WTC11 (cell line): Measurements from ENCODE around the gene RSPRY1. TPM values are rescaled to one million over a fixed set of nuclear protein-coding genes. Genes with fewer than 3 reads are reported as not detected.

Experiments
- ATAC-seq: fragments of 200-7000 bp; cut with Tn5 transposase; 2 replicates; pipeline ENCODE4 v1.10.0; 2021; ENCODE audit warnings: mild to moderate bottlenecking, moderate library complexity
- CTCF ChIA-PET: fragments of 300-600 bp; sonication (Branson Sonifier 250); formaldehyde crosslinking; loops from one replicate; lab custom pipeline; 2021; ENCODE audit warnings: antibody characterized with exemption; lab: Charles Lee
- POLR2A ChIA-PET: fragments of 350-600 bp; sonication (Branson Sonifier 250); formaldehyde crosslinking; loops from one replicate; lab custom pipeline; 2021; ENCODE audit warnings: antibody characterized with exemption; lab: Charles Lee
- DNase-seq: peaks from one replicate; pipeline ENCODE4 v3.0.0; 2021; ENCODE audit warnings: low spot score
- H3K27ac Mint-ChIP-seq: 2 replicates; pipeline ENCODE4 v1.8.0; 2021; ENCODE audit warnings: mixed read lengths
- H3K27me3 Mint-ChIP-seq: 2 replicates; pipeline ENCODE4 v1.8.0; 2021; ENCODE audit warnings: low read depth, mild to moderate bottlenecking, moderate library complexity, mixed read lengths
- H3K36me3 Mint-ChIP-seq: 2 replicates; pipeline ENCODE4 v1.8.0; 2021; ENCODE audit warnings: mixed read lengths
- H3K4me1 Mint-ChIP-seq: 2 replicates; pipeline ENCODE4 v1.8.0; 2022; ENCODE audit warnings: mixed read lengths
- H3K4me3 Mint-ChIP-seq: 2 replicates; pipeline ENCODE4 v1.8.0; 2021; ENCODE audit warnings: mild to moderate bottlenecking, moderate library complexity, mixed read lengths
- H3K9me3 Mint-ChIP-seq: 2 replicates; pipeline ENCODE4 v1.8.0; 2021; ENCODE audit warnings: mixed read lengths
- AR ChIP-seq: fragments of 250-450 bp; sonication (Bioruptor Pico); IDR thresholded peaks from 2 replicates; pipeline ENCODE4 v1.9.0; 2021; ENCODE audit warnings: mild to moderate bottlenecking
- ATF1 ChIP-seq: sonication (generic); formaldehyde crosslinking; IDR thresholded peaks from 2 replicates; pipeline ENCODE4 v1.8.1; 2023; ENCODE audit warnings: mild to moderate bottlenecking, moderate library complexity, missing genetic modification reagents
- CBFB ChIP-seq: sonication (generic); formaldehyde crosslinking; IDR thresholded peaks from 2 replicates; pipeline ENCODE4 v1.8.1; 2022; ENCODE audit warnings: mild to moderate bottlenecking, low read depth, missing genetic modification reagents
- CTCF ChIP-seq: fragments of 200-600 bp; IDR thresholded peaks from 2 replicates; pipeline ENCODE4 v1.8.0; 2022; ENCODE audit warnings: antibody characterized with exemption
- ELF4 ChIP-seq: sonication (generic); formaldehyde crosslinking; IDR thresholded peaks from 2 replicates; pipeline ENCODE4 v1.8.1; 2022; ENCODE audit warnings: low read depth, mild to moderate bottlenecking, moderate library complexity, missing genetic modification reagents
- FOXP1 ChIP-seq: sonication (generic); formaldehyde crosslinking; IDR thresholded peaks from 2 replicates; pipeline ENCODE4 v1.8.0; 2022; ENCODE audit warnings: missing genetic modification reagents, mild to moderate bottlenecking, moderate library complexity, borderline replicate concordance
- HMGA2 ChIP-seq: fragments of 250-450 bp; sonication (Bioruptor Pico); IDR thresholded peaks from 2 replicates; pipeline ENCODE4 v1.4.0; 2021; ENCODE audit warnings: mild to moderate bottlenecking, moderate library complexity
- IRF2 ChIP-seq: sonication (generic); formaldehyde crosslinking; IDR thresholded peaks from 2 replicates; pipeline ENCODE4 v1.8.0; 2022; ENCODE audit warnings: low read depth, missing genetic modification reagents, borderline replicate concordance
- JAZF1 ChIP-seq: fragments of 250-450 bp; sonication (Bioruptor Pico); IDR thresholded peaks from 2 replicates; pipeline ENCODE4 v1.9.0; 2021; ENCODE audit warnings: moderate library complexity, mild to moderate bottlenecking, inconsistent platforms
- OVOL2 ChIP-seq: fragments of 250-450 bp; sonication (Bioruptor Pico); IDR thresholded peaks from 2 replicates; pipeline ENCODE4 v1.9.0; 2021; ENCODE audit warnings: mild to moderate bottlenecking, borderline replicate concordance
- SOX15 ChIP-seq: fragments of 250-450 bp; sonication (Bioruptor Pico); IDR thresholded peaks from 2 replicates; pipeline ENCODE4 v1.9.0; 2021; ENCODE audit warnings: mild to moderate bottlenecking
- ZBTB43 ChIP-seq: sonication (generic); formaldehyde crosslinking; IDR thresholded peaks from 2 replicates; pipeline ENCODE4 v1.8.1; 2023; ENCODE audit warnings: mild to moderate bottlenecking, missing genetic modification reagents
- ZNF138 ChIP-seq: sonication (generic); formaldehyde crosslinking; conservative IDR thresholded peaks from 2 replicates; pipeline ENCODE4 v1.8.1; 2022; ENCODE audit warnings: mild to moderate bottlenecking, moderate library complexity, missing genetic modification reagents
- ZNF219 ChIP-seq: sonication (generic); formaldehyde crosslinking; IDR thresholded peaks from 2 replicates; pipeline ENCODE4 v1.8.0; 2023; ENCODE audit warnings: missing genetic modification reagents, mild to moderate bottlenecking, borderline replicate concordance
- ZNF423 ChIP-seq: fragments of 250-450 bp; sonication (Bioruptor Pico); IDR thresholded peaks from 2 replicates; pipeline ENCODE4 v2.1.2; 2022; ENCODE audit warnings: mild to moderate bottlenecking, moderate library complexity
- total RNA-seq: library from RNA; stranded (reverse); gene quantifications from 3 replicates; pipeline ENCODE4 v1.2.3, GENCODE V29; 2021
- TF ChIP-seq, protein P1 (sequence below): sonication (generic); formaldehyde crosslinking; IDR thresholded peaks from 2 replicates; pipeline ENCODE4 v1.8.0; 2023; ENCODE audit warnings: missing genetic modification reagents, mild to moderate bottlenecking, borderline replicate concordance
- TF ChIP-seq, protein P2 (sequence below): sonication (generic); formaldehyde crosslinking; IDR thresholded peaks from 2 replicates; pipeline ENCODE4 v1.8.1; 2023; ENCODE audit warnings: mild to moderate bottlenecking, missing genetic modification reagents, moderate library complexity
- TF ChIP-seq, protein P3 (sequence below): sonication (generic); formaldehyde crosslinking; IDR thresholded peaks from 2 replicates; pipeline ENCODE4 v1.8.1; 2022; ENCODE audit warnings: low read depth, mild to moderate bottlenecking, moderate library complexity, missing genetic modification reagents, borderline replicate concordance

Gene RSPRY1
- total RNA-seq, 1 experiment from 2014 or later, result 26.8 TPM

- TF ChIP-seq AR (CRISPR knock-in tag), result no peak
- TF ChIP-seq IRF2 (CRISPR knock-in tag), result no peak
Observed at GRCh38 chr16:57213462-57213861, 27.3 kb downstream of the RSPRY1 start (continued).

- H3K4me1 Mint-ChIP-seq, result no peaks in the 10 kb centered on the region
- ATAC-seq, result no peak
- H3K27ac Mint-ChIP-seq, result no peak overlapping the region
- ChIA-PET POLR2A (no interaction called here), CTCF (no interaction called here)
- TF ChIP-seq HMGA2 (CRISPR knock-in tag) (no peak), ATF1 (CRISPR knock-in tag) (no peak), ZNF138 (CRISPR knock-in tag) (no peak), ZBTB43 (CRISPR knock-in tag) (no peak), FOXP1 (CRISPR knock-in tag) (no peak), ZNF219 (CRISPR knock-in tag) (no peak), JAZF1 (no peak), ZNF423 (CRISPR knock-in tag) (no peak)
- TF ChIP-seq, protein P1, sequence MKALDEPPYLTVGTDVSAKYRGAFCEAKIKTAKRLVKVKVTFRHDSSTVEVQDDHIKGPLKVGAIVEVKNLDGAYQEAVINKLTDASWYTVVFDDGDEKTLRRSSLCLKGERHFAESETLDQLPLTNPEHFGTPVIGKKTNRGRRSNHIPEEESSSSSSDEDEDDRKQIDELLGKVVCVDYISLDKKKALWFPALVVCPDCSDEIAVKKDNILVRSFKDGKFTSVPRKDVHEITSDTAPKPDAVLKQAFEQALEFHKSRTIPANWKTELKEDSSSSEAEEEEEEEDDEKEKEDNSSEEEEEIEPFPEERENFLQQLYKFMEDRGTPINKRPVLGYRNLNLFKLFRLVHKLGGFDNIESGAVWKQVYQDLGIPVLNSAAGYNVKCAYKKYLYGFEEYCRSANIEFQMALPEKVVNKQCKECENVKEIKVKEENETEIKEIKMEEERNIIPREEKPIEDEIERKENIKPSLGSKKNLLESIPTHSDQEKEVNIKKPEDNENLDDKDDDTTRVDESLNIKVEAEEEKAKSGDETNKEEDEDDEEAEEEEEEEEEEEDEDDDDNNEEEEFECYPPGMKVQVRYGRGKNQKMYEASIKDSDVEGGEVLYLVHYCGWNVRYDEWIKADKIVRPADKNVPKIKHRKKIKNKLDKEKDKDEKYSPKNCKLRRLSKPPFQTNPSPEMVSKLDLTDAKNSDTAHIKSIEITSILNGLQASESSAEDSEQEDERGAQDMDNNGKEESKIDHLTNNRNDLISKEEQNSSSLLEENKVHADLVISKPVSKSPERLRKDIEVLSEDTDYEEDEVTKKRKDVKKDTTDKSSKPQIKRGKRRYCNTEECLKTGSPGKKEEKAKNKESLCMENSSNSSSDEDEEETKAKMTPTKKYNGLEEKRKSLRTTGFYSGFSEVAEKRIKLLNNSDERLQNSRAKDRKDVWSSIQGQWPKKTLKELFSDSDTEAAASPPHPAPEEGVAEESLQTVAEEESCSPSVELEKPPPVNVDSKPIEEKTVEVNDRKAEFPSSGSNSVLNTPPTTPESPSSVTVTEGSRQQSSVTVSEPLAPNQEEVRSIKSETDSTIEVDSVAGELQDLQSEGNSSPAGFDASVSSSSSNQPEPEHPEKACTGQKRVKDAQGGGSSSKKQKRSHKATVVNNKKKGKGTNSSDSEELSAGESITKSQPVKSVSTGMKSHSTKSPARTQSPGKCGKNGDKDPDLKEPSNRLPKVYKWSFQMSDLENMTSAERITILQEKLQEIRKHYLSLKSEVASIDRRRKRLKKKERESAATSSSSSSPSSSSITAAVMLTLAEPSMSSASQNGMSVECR (CRISPR knock-in tag), result no peak
- TF ChIP-seq, protein P2, sequence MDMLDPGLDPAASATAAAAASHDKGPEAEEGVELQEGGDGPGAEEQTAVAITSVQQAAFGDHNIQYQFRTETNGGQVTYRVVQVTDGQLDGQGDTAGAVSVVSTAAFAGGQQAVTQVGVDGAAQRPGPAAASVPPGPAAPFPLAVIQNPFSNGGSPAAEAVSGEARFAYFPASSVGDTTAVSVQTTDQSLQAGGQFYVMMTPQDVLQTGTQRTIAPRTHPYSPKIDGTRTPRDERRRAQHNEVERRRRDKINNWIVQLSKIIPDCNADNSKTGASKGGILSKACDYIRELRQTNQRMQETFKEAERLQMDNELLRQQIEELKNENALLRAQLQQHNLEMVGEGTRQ, result no peak
- TF ChIP-seq, protein P3, sequence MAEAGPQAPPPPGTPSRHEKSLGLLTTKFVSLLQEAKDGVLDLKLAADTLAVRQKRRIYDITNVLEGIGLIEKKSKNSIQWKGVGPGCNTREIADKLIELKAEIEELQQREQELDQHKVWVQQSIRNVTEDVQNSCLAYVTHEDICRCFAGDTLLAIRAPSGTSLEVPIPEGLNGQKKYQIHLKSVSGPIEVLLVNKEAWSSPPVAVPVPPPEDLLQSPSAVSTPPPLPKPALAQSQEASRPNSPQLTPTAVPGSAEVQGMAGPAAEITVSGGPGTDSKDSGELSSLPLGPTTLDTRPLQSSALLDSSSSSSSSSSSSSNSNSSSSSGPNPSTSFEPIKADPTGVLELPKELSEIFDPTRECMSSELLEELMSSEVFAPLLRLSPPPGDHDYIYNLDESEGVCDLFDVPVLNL (CRISPR knock-in tag), result no peak
- no peak for DNase-seq
- peaks cover 63% of the 10 kb centered on the region for H3K36me3 Mint-ChIP-seq
- H3K4me3 Mint-ChIP-seq, result no peak overlapping the region
- no peaks in the 10 kb centered on the region for H3K9me3 Mint-ChIP-seq
- no peaks in the 10 kb centered on the region for H3K27me3 Mint-ChIP-seq
Observed at GRCh38 chr16:57216968-57217367, 30.8 kb downstream of the RSPRY1 start.

- no peak overlapping the region for H3K4me3 Mint-ChIP-seq
- H3K9me3 Mint-ChIP-seq, result no peaks in the 10 kb centered on the region
- no peak overlapping the region for H3K27ac Mint-ChIP-seq
- DNase-seq (no peak), ATAC-seq (no peak)
- no peaks in the 10 kb centered on the region for H3K27me3 Mint-ChIP-seq
- H3K4me1 Mint-ChIP-seq, result no peaks in the 10 kb centered on the region
- CTCF ChIA-PET, result no interaction called here
- H3K36me3 Mint-ChIP-seq, result peaks cover 62% of the 10 kb centered on the region
- POLR2A ChIA-PET, result no interaction called here
- TF ChIP-seq ELF4 (no peak), CBFB (CRISPR knock-in tag) (no peak), OVOL2 (CRISPR knock-in tag) (no peak), AR (CRISPR knock-in tag) (no peak), ZNF423 (CRISPR knock-in tag) (no peak), CTCF (no peak), SOX15 (no peak)
Observed at GRCh38 chr16:57223057-57223456, 36.9 kb downstream of the RSPRY1 start.
